RWPE2 (cell line): ENCODE data around the gene ARL14.

Experiments
- ATAC-seq: fragments of 200-7000 bp; cut with Tn5 transposase; 3 replicates; pipeline ENCODE4 v1.9.1; 2021; ENCODE audit warnings: low read depth
- DNase-seq: peaks from one replicate; pipeline ENCODE4 v3.0.0-alpha.2; 2020; ENCODE audit warnings: low spot score
- H3K27ac ChIP-seq: fragments of 450-650 bp; 2 replicates; pipeline ENCODE4 v1.5.1; 2017; ENCODE audit warnings: mild to moderate bottlenecking; ENCODE audit not compliant: poor library complexity, severe bottlenecking
- H3K27me3 ChIP-seq: fragments of 250-450 bp; sonication (Bioruptor Pico); 2 replicates; pipeline ENCODE4 v1.5.1; 2021; ENCODE audit warnings: mild to moderate bottlenecking, moderate library complexity; ENCODE audit not compliant: insufficient read depth, poor library complexity, severe bottlenecking
- H3K36me3 ChIP-seq: fragments of 250-450 bp; sonication (Bioruptor Pico); 2 replicates; pipeline ENCODE4 v1.5.1; 2020; ENCODE audit warnings: low read depth, mild to moderate bottlenecking, moderate library complexity
- H3K4me1 ChIP-seq: fragments of 250-450 bp; sonication (Bioruptor Pico); 2 replicates; pipeline ENCODE4 v1.5.1; 2021; ENCODE audit warnings: mild to moderate bottlenecking, moderate library complexity; ENCODE audit not compliant: insufficient read depth, poor library complexity, severe bottlenecking
- H3K4me3 ChIP-seq: fragments of 250-450 bp; sonication (Bioruptor Pico); 2 replicates; pipeline ENCODE4 v1.5.1; 2021; ENCODE audit warnings: mild to moderate bottlenecking, moderate library complexity; ENCODE audit not compliant: severe bottlenecking
- H3K9me3 ChIP-seq: fragments of 250-450 bp; sonication (Bioruptor Pico); 2 replicates; pipeline ENCODE4 v1.5.1; 2021; ENCODE audit warnings: mild to moderate bottlenecking, moderate library complexity; ENCODE audit not compliant: severe bottlenecking
- TF ChIP-seq, protein P1 (sequence below): fragments of 450-650 bp; IDR thresholded peaks from one replicate; pipeline ENCODE4 v1.5.1; 2017; ENCODE audit warnings: mild to moderate bottlenecking, moderate library complexity; ENCODE audit not compliant: poor library complexity, severe bottlenecking

The ARL14 gene

DNA sequence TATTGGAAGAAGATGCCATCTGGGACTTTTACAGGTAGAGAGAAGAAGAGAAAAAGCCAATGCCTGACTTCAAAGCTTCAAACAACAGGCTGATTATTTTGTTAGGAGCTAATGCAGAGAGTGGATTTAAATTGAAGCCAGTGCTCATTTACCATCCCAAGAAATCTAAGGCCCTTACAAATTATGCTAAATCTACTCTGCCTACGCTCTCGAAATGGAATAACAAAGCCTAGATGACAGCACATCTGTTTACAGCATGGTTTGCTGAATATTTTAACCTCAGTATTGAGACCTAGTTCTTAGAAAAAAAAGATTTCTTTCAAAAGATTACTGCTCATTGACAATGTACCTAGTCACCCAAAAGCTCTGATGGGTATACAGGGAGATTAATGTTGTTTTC, 16.2 kb downstream of the ARL14 start:
- Histone ChIP-seq H3K36me3 (no peaks in the 10 kb centered on the region), H3K9me3 (no peaks in the 10 kb centered on the region), H3K4me1 (peaks cover 7% of the 10 kb centered on the region), H3K27ac (no peak overlapping the region), H3K4me3 (no peak overlapping the region), H3K27me3 (no peaks in the 10 kb centered on the region)
- ATAC-seq (no peak), DNase-seq (no peak)
- TF ChIP-seq, protein P1, sequence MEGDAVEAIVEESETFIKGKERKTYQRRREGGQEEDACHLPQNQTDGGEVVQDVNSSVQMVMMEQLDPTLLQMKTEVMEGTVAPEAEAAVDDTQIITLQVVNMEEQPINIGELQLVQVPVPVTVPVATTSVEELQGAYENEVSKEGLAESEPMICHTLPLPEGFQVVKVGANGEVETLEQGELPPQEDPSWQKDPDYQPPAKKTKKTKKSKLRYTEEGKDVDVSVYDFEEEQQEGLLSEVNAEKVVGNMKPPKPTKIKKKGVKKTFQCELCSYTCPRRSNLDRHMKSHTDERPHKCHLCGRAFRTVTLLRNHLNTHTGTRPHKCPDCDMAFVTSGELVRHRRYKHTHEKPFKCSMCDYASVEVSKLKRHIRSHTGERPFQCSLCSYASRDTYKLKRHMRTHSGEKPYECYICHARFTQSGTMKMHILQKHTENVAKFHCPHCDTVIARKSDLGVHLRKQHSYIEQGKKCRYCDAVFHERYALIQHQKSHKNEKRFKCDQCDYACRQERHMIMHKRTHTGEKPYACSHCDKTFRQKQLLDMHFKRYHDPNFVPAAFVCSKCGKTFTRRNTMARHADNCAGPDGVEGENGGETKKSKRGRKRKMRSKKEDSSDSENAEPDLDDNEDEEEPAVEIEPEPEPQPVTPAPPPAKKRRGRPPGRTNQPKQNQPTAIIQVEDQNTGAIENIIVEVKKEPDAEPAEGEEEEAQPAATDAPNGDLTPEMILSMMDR = no peak

DNA sequence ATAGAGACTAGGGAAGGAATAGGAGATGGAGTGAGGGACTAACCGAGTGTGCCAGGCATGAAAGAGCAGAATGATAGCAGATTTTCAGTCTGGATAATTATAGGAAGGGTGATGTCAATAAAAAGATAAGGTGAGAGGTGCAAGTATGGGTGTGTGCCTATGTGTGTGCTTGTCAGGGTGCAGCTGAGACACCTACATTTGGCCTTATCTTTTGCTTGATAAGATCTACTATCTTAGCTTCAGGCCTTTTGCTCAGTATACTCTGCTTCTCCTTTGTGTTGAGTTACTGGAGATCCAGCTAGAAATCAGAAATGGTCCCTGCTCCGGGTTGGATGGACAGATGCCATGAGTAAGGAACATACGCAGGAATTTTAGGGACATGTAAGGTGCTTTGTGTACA, 17.4 kb downstream of the ARL14 start:
- DNase-seq = no peak
- no peaks in the 10 kb centered on the region for H3K36me3 ChIP-seq
- no peak overlapping the region for H3K27ac ChIP-seq
- H3K4me1 ChIP-seq = peaks cover 9% of the 10 kb centered on the region
- H3K4me3 ChIP-seq = no peak overlapping the region
- ATAC-seq = no peak
- no peaks in the 10 kb centered on the region for H3K9me3 ChIP-seq
- TF ChIP-seq, protein P1 = no peak
- no peaks in the 10 kb centered on the region for H3K27me3 ChIP-seq

DNA sequence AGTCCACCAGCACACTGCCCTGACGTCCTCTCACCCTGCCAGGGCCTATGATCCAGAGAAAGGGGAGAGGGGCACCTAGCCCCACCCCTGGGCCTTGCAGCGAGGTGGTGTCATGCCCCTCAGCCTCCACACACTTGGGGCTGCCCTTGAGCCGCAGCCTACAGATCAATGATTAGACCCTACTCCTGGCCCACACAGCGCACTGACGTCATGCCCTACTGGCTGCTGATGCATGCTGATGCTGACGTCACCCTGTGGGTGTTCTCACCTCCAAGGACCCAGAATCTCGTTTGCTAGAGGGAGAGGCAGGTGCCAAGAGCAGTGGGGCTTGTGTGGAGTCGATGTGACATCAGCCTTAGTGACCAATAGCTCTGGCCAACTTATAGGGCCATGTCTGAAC, 18.0 kb downstream of the ARL14 start:
- Histone ChIP-seq H3K4me3 (no peak overlapping the region), H3K27me3 (no peaks in the 10 kb centered on the region), H3K36me3 (no peaks in the 10 kb centered on the region), H3K9me3 (no peaks in the 10 kb centered on the region), H3K4me1 (peaks cover 9% of the 10 kb centered on the region), H3K27ac (no peak overlapping the region)
- TF ChIP-seq, protein P1 = no peak
- DNase-seq (no peak), ATAC-seq (no peak)

DNA sequence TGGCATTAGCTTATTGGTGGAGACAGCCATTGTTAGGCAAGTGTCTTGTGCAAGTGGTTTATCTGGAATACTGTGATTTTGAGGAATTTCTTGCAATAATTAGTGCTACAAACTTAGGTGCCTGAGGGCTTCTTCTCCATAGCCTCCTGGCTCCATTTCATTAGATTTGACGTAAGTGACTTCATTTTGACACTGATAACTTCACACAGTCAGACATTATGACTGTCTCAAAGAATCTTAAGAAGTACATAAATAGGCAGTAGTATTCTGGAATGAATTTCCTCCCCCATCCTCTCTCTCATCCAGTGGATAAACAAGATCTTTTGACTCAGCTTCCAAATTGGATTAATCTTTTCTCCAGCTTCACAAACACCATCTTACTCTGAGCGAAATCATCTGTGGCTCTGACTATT, 19.0 kb downstream of the ARL14 start:
- DNase-seq (no peak), ATAC-seq (no peak)
- no peaks in the 10 kb centered on the region for H3K36me3 ChIP-seq

More for the DNA sequence above, 19.0 kb downstream of the ARL14 start:
- H3K27ac ChIP-seq = no peak overlapping the region
- peaks cover 9% of the 10 kb centered on the region for H3K4me1 ChIP-seq
- TF ChIP-seq, protein P1 = no peak
- H3K9me3 ChIP-seq = no peaks in the 10 kb centered on the region
- no peaks in the 10 kb centered on the region for H3K27me3 ChIP-seq
- H3K4me3 ChIP-seq = no peak overlapping the region
